B cell (primary cell): Measurements from ENCODE around the gene MBD1. TPM values are rescaled to one million over a fixed set of nuclear protein-coding genes. Genes with fewer than 3 reads are reported as not detected.
"Not testable (repeated sequence)": the region's sequence is repeated elsewhere in the genome, so short reads cannot be mapped to it uniquely, and the experiment has no call there.

Source experiments
- ATAC-seq: fragments of 200-7000 bp; cut with Tn5 transposase; one replicate; pipeline ENCODE4 v1.10.0; 2021; ENCODE audit warnings: low read depth, mild to moderate bottlenecking, moderate number of reproducible peaks, moderate library complexity
- CTCF ChIA-PET: fragments of 350-600 bp; sonication (Branson Sonifier 250); formaldehyde crosslinking; loops from one replicate; lab custom pipeline; 2021; ENCODE audit warnings: antibody characterized with exemption, inconsistent platforms; lab: Charles Lee
- POLR2A ChIA-PET: fragments of 350-600 bp; sonication (Branson Sonifier 250); formaldehyde crosslinking; loops from one replicate; lab custom pipeline; 2021; ENCODE audit warnings: antibody characterized with exemption; lab: Charles Lee
- DNase-seq: peaks from one replicate; pipeline ENCODE4 v3.0.0; 2013
- H2AFZ ChIP-seq: 2 replicates; pipeline ENCODE4 v1.6.1; 2012; ENCODE audit warnings: mild to moderate bottlenecking, low read depth, low read length; ENCODE audit not compliant: insufficient read depth, poor library complexity, severe bottlenecking
- H3K27ac ChIP-seq, 2 donors: 1 replicate in 1 of 2; 2 replicates in 1 of 2; pipeline ENCODE4 v1.5.1; 2012 to 2013; ENCODE audit warnings: low read length in 2 of 2, mild to moderate bottlenecking in 2 of 2, moderate library complexity in 1 of 2
- H3K27me3 ChIP-seq, 4 experiments: fragments of 200-600 bp in 1 of 4; sonication (generic) in 1 of 4; replicated peaks in 1 of 4; 1 replicate in 2 of 4; 2 replicates in 2 of 4; pipeline versions ENCODE4 v1.6.1 to v1.7.0; 2013 to 2016; ENCODE audit warnings: low read length in 3 of 4, mild to moderate bottlenecking in 2 of 4, mixed read lengths in 1 of 4, moderate library complexity in 1 of 4; ENCODE audit not compliant: insufficient read depth in 4 of 4, control insufficient read depth in 3 of 4; ENCODE audit errors: control extremely low read depth in 1 of 4
- H3K36me3 ChIP-seq, 2 experiments: replicated peaks in 1 of 2; 1 replicate in 1 of 2; 2 replicates in 1 of 2; pipeline versions ENCODE4 v1.6.1 to v1.7.1; 2013; ENCODE audit warnings: low read length in 1 of 2; ENCODE audit not compliant: insufficient read depth in 2 of 2, control insufficient read depth in 1 of 2; ENCODE audit errors: control extremely low read depth in 1 of 2, extremely low read depth in 1 of 2
- H3K4me1 ChIP-seq, 2 donors: fragments of 200-600 bp in 1 of 2; sonication (generic) in 1 of 2; 1 replicate in 1 of 2; 2 replicates in 1 of 2; pipeline versions ENCODE4 v1.5.1 to v1.6.1; 2013 to 2017; ENCODE audit warnings: low read length in 2 of 2; ENCODE audit not compliant: control insufficient read depth in 2 of 2, insufficient read depth in 2 of 2
- H3K4me2 ChIP-seq: replicated peaks from 2 replicates; pipeline ENCODE3; 2012; ENCODE audit warnings: mild to moderate bottlenecking, low read depth, low read length; ENCODE audit not compliant: poor library complexity, severe bottlenecking
- H3K4me3 ChIP-seq, 5 experiments: fragments of 200-600 bp in 1 of 5; sonication (generic) in 1 of 5; 1 replicate in 3 of 5; 2 replicates in 2 of 5; pipeline versions ENCODE4 v1.5.1 to v1.7.0; 2011 to 2016; ENCODE audit warnings: low read length in 4 of 5, mild to moderate bottlenecking in 4 of 5, low read depth in 2 of 5, control low read depth in 1 of 5, moderate library complexity in 1 of 5; ENCODE audit not compliant: insufficient read depth in 1 of 5; ENCODE audit errors: control extremely low read depth in 1 of 5, extremely low read depth in 1 of 5
- H3K79me2 ChIP-seq: fragments of 200-600 bp; sonication (generic); one replicate; pipeline ENCODE4 v1.6.0; 2016; ENCODE audit warnings: low read length; ENCODE audit not compliant: control insufficient read depth, insufficient read depth
- H3K9ac ChIP-seq: fragments of 200-600 bp; sonication (generic); 2 replicates; pipeline ENCODE4 v1.6.1; 2017; ENCODE audit warnings: mild to moderate bottlenecking, low read length, moderate library complexity
- H3K9me3 ChIP-seq, 3 donors: one replicate each; pipeline versions ENCODE4 v1.6.1 to v1.7.1; 2013; ENCODE audit warnings: low read length in 2 of 3; ENCODE audit not compliant: control insufficient read depth in 2 of 3, insufficient read depth in 1 of 3; ENCODE audit errors: control extremely low read depth in 1 of 3
- H4K20me1 ChIP-seq: 2 replicates; pipeline ENCODE4 v1.6.0; 2012; ENCODE audit warnings: mild to moderate bottlenecking, low read length; ENCODE audit not compliant: insufficient read depth, control insufficient read depth, poor library complexity, severe bottlenecking
- H3K27ac Mint-ChIP-seq: one replicate; pipeline ENCODE4 v1.8.0; 2021; ENCODE audit warnings: mixed read lengths
- H3K27me3 Mint-ChIP-seq: one replicate; pipeline ENCODE4 v1.8.0; 2021; ENCODE audit warnings: mixed read lengths
- H3K4me1 Mint-ChIP-seq: one replicate; pipeline ENCODE4 v1.8.0; 2021; ENCODE audit warnings: mixed read lengths
- H3K4me3 Mint-ChIP-seq: one replicate; pipeline ENCODE4 v1.8.0; 2021; ENCODE audit warnings: mixed read lengths
- H3K9me3 Mint-ChIP-seq: one replicate; pipeline ENCODE4 v1.8.0; 2022; ENCODE audit warnings: mixed read lengths; ENCODE audit not compliant: insufficient read depth
- CTCF ChIP-seq: fragments of 200-600 bp; IDR thresholded peaks from one replicate; pipeline ENCODE4 v1.8.0; 2022; ENCODE audit warnings: antibody characterized with exemption, mild to moderate bottlenecking
- EZH2 ChIP-seq: IDR thresholded peaks from 2 replicates; pipeline ENCODE4 v1.6.1; 2012; ENCODE audit warnings: borderline replicate concordance, low read depth, mild to moderate bottlenecking, moderate library complexity, low read length; ENCODE audit not compliant: insufficient read depth, poor library complexity, severe bottlenecking
- WGBS: methylation state at CpG from one replicate; pipeline ENCODE4 v1.1.5; 2013; ENCODE audit warnings: missing lambda C conversion rate; ENCODE audit not compliant: insufficient coverage; 5-methylcytosine and 5-hydroxymethylcytosine counted together
- intact Hi-C: fragments of 100-400 bp; cut with micrococcal nuclease; formaldehyde crosslinking; loops from one replicate; pipeline ENCODE4 v1.10.0; 2022
- polyA plus RNA-seq: library from polyadenylated mRNA; depleted of rRNA; stranded (reverse); fragments of >200 nt; gene quantifications from 2 replicates; pipeline ENCODE4 v1.2.3, GENCODE V29; 2012
- total RNA-seq, 2 donors: library from RNA; stranded (reverse); fragments of 120-200 nt in 1 of 2; gene quantifications; 1 replicate in 1 of 2; 2 replicates in 1 of 2; pipeline versions ENCODE4 v1.2.3 to v1.2.4, GENCODE V29; 2013 to 2022

The MBD1 gene
- total and polyA plus RNA-seq, 2 donors (not counting 1 experiment from before 2014, with no cell fraction given): 120 to 135 TPM

- Histone ChIP-seq H3K4me2 (no peak overlapping the region), H3K4me1 (peaks cover 54 to 60% of the 10 kb centered on the region in 2 donors)
- WGBS: 96% methylated on average over 4 of the region's 10 CpGs
Observed at GRCh38 chr18:50310080-50310479, 28.8 kb upstream of the MBD1 start.

GRCh38 chr18:50308851-50309250 lies 27.5 kb upstream of the MBD1 start:
- H3K79me2 ChIP-seq, H4K20me1 ChIP-seq, H3K27me3 Mint-ChIP-seq, H3K36me3 ChIP-seq, H3K27ac Mint-ChIP-seq, H3K27me3 ChIP-seq, DNase-seq, intact Hi-C loops, H3K9ac ChIP-seq, H3K9me3 ChIP-seq, H3K4me3 ChIP-seq, POLR2A ChIA-PET, H3K27ac ChIP-seq, H3K9me3 Mint-ChIP-seq, ATAC-seq: not testable (repeated sequence)
- Histone ChIP-seq H3K4me1 (peaks cover 42 to 50% of the 10 kb centered on the region in 2 donors), H2AFZ (peak overlapping the region; percentile 81), H3K4me2 (peak overlapping the region; percentile 83)
- Mint-ChIP-seq H3K4me1 (peaks cover 46% of the 10 kb centered on the region), H3K4me3 (peak overlapping the region; percentile 99)
- CTCF ChIA-PET: interaction anchor here (1.9 to 3.2 kb wide), 3 partner anchors 11 to 48 kb away, joined by 7 to 15 read pairs (median 10); no protein-coding TSS in a partner anchor
- 80% methylated on average over 1 of the region's 5 CpGs for WGBS

More at GRCh38 chr18:50310080-50310479, 28.8 kb upstream of the MBD1 start:
- no peak for TF ChIP-seq CTCF
- TF ChIP-seq EZH2: no peak
- Histone ChIP-seq H3K27ac (no peak overlapping the region), H3K9me3 (peaks cover 0 to 3% (median 0%) of the 10 kb centered on the region in 3 donors), H2AFZ (no peak overlapping the region), H3K36me3 (no peaks in the 10 kb centered on the region), H3K79me2 (no peaks in the 10 kb centered on the region), H3K27me3 (no peaks in the 10 kb centered on the region), H3K9ac (no peak overlapping the region), H4K20me1 (no peaks in the 10 kb centered on the region), H3K4me3 (no peak overlapping the region)
- Mint-ChIP-seq H3K27ac (no peak overlapping the region), H3K27me3 (peaks cover 3% of the 10 kb centered on the region), H3K4me1 (peaks cover 58% of the 10 kb centered on the region), H3K4me3 (no peak overlapping the region), H3K9me3 (peaks cover 3% of the 10 kb centered on the region)
- ATAC-seq (no peak), DNase-seq (no peak)
- ChIA-PET CTCF (interaction anchor here (1.1 to 1.3 kb wide), 2 partner anchors 8 to 39 kb away, joined by 3 read pairs; no protein-coding TSS in a partner anchor), POLR2A (no interaction called here)
- intact Hi-C loops: no loop called here
